ENCODE measurements around the gene ANKMY2. TPM values are rescaled to one million over a fixed set of nuclear protein-coding genes. Genes with fewer than 3 reads are reported as not detected.

The ANKMY2 gene
- total RNA-seq, 2 experiments from 2014 or later: 9.8 to 10.3 TPM

- Mint-ChIP-seq H3K4me3 (no peak overlapping the region), H3K36me3 (ENCODE audit: low read depth) (peaks cover 25% of the 10 kb centered on the region), H3K9me3 (no peaks in the 10 kb centered on the region), H3K4me1 (peaks cover 49% of the 10 kb centered on the region), H3K27ac (no peak overlapping the region), H3K27me3 (no peaks in the 10 kb centered on the region)
- ChIA-PET CTCF (interaction anchor here (0.6 to 0.9 kb wide), 2 partner anchors 20 to 37 kb away, joined by 3 read pairs; no protein-coding TSS in a partner anchor), POLR2A (interaction anchor here (0.6 kb wide), 1 partner anchor 96 kb away, joined by 3 read pairs; no protein-coding TSS in a partner anchor)
- DNase-seq: no peak
Measured at GRCh38 chr7:16652240-16652583, 6.7 kb upstream of the ANKMY2 start.

- no peak overlapping the region for H3K27ac Mint-ChIP-seq
- peaks cover 23% of the 10 kb centered on the region for H3K36me3 Mint-ChIP-seq (ENCODE audit: low read depth)
- POLR2A ChIA-PET: interaction anchor here (0.6 kb wide), 1 partner anchor 96 kb away, joined by 3 read pairs; no protein-coding TSS in a partner anchor
- no peaks in the 10 kb centered on the region for H3K9me3 Mint-ChIP-seq
- peak overlapping the region; percentile 15 for H3K4me3 Mint-ChIP-seq
- CTCF ChIA-PET: interaction anchor here (0.6 to 0.9 kb wide), 3 partner anchors 11 to 37 kb away, joined by 3 read pairs; no protein-coding TSS in a partner anchor
- H3K4me1 Mint-ChIP-seq: peaks cover 53% of the 10 kb centered on the region
- H3K27me3 Mint-ChIP-seq: no peaks in the 10 kb centered on the region
- no peak for DNase-seq
Measured at GRCh38 chr7:16651396-16652239, 6.1 kb upstream of the ANKMY2 start.

GRCh38 chr7:16650266-16650665 is 4.7 kb upstream of the ANKMY2 start:
- Mint-ChIP-seq H3K36me3 (ENCODE audit: low read depth) (peaks cover 20% of the 10 kb centered on the region), H3K4me1 (peaks cover 51% of the 10 kb centered on the region), H3K27ac (no peak overlapping the region), H3K4me3 (no peak overlapping the region), H3K9me3 (no peaks in the 10 kb centered on the region), H3K27me3 (no peaks in the 10 kb centered on the region)
- DNase-seq: no peak
- ChIA-PET CTCF (interaction anchor here (0.8 kb wide), 1 partner anchor 13 kb away, joined by 3 read pairs; no protein-coding TSS in a partner anchor), POLR2A (no interaction called here)

GRCh38 chr7:16649196-16649595 is 3.6 kb upstream of the ANKMY2 start:
- ChIA-PET CTCF (interaction anchor here (1.0 to 1.7 kb wide), 2 partner anchors 10 to 20 kb away, joined by 3 to 4 read pairs; no protein-coding TSS in a partner anchor), POLR2A (no interaction called here)
- Mint-ChIP-seq H3K27me3 (no peaks in the 10 kb centered on the region), H3K9me3 (no peaks in the 10 kb centered on the region), H3K27ac (no peak overlapping the region), H3K4me3 (no peak overlapping the region), H3K4me1 (peaks cover 58% of the 10 kb centered on the region), H3K36me3 (ENCODE audit: low read depth) (peaks cover 20% of the 10 kb centered on the region)
- DNase-seq: no peak

- POLR2A ChIA-PET: no interaction called here
- H3K9me3 Mint-ChIP-seq: no peaks in the 10 kb centered on the region
- H3K27me3 Mint-ChIP-seq: no peaks in the 10 kb centered on the region
- H3K36me3 Mint-ChIP-seq (ENCODE audit: low read depth): peaks cover 20% of the 10 kb centered on the region
- H3K4me3 Mint-ChIP-seq: no peak overlapping the region
- H3K4me1 Mint-ChIP-seq: peaks cover 63% of the 10 kb centered on the region
- H3K27ac Mint-ChIP-seq: no peak overlapping the region
- CTCF ChIA-PET: interaction anchor here (1.0 to 1.7 kb wide), 2 partner anchors 11 to 20 kb away, joined by 3 to 4 read pairs; no protein-coding TSS in a partner anchor
- DNase-seq: no peak
Measured at GRCh38 chr7:16648551-16648950, 3.0 kb upstream of the ANKMY2 start.

- peaks cover 15% of the 10 kb centered on the region for H3K36me3 Mint-ChIP-seq (ENCODE audit: low read depth)
- no peaks in the 10 kb centered on the region for H3K9me3 Mint-ChIP-seq
- H3K27ac Mint-ChIP-seq: peak overlapping the region; percentile 32
- ChIA-PET POLR2A (no interaction called here), CTCF (interaction anchor here (1.7 kb wide), 1 partner anchor 12 kb away, joined by 4 read pairs; no protein-coding TSS in a partner anchor)
- peak overlapping the region; percentile 93 for H3K4me3 Mint-ChIP-seq
- H3K4me1 Mint-ChIP-seq: peaks cover 61% of the 10 kb centered on the region
- DNase-seq: no peak
- H3K27me3 Mint-ChIP-seq: no peaks in the 10 kb centered on the region
Measured at GRCh38 chr7:16647435-16647960, 1.9 kb upstream of the ANKMY2 start.

- Mint-ChIP-seq H3K27ac (peak overlapping the region; percentile 96), H3K36me3 (ENCODE audit: low read depth) (peaks cover 15% of the 10 kb centered on the region), H3K4me3 (peak overlapping the region; percentile 93), H3K9me3 (no peaks in the 10 kb centered on the region), H3K27me3 (no peaks in the 10 kb centered on the region), H3K4me1 (peaks cover 53% of the 10 kb centered on the region)
- peak; percentile 7 for DNase-seq
- CTCF ChIA-PET: interaction anchor here (0.7 kb wide), 1 partner anchor 12 kb away, joined by 3 read pairs; no protein-coding TSS in a partner anchor
- POLR2A ChIA-PET: no interaction called here
Measured at GRCh38 chr7:16646472-16647072, 1.0 kb upstream of the ANKMY2 start.

GRCh38 chr7:16644636-16645592 is 640 bp downstream of the ANKMY2 start:
- POLR2A ChIA-PET: interaction anchor here (0.6 kb wide), 1 partner anchor 21 kb away, joined by 3 read pairs; no protein-coding TSS in a partner anchor
- Mint-ChIP-seq H3K4me3 (peak overlapping the region; percentile 93), H3K9me3 (no peaks in the 10 kb centered on the region), H3K27ac (peak overlapping the region; percentile 96), H3K36me3 (ENCODE audit: low read depth) (peaks cover 12% of the 10 kb centered on the region), H3K4me1 (peaks cover 42% of the 10 kb centered on the region), H3K27me3 (no peaks in the 10 kb centered on the region)
- peak; percentile 63 for DNase-seq
- CTCF ChIA-PET: interaction anchor here (1.2 kb wide), 1 partner anchor 224 kb away, joined by 3 read pairs; the partner anchor contains the start of gene CRPPA

- H3K4me3 Mint-ChIP-seq: peak overlapping the region; percentile 93
- POLR2A ChIA-PET: no interaction called here
- H3K27ac Mint-ChIP-seq: no peak overlapping the region
- no peak for DNase-seq
- CTCF ChIA-PET: interaction anchor here (0.6 to 1.2 kb wide), 2 partner anchors 45 to 223 kb away, joined by 3 to 4 read pairs; partner anchors contain the start of gene CRPPA
- peaks cover 40% of the 10 kb centered on the region for H3K4me1 Mint-ChIP-seq
- H3K36me3 Mint-ChIP-seq (ENCODE audit: low read depth): peaks cover 12% of the 10 kb centered on the region
- no peaks in the 10 kb centered on the region for H3K9me3 Mint-ChIP-seq
- no peaks in the 10 kb centered on the region for H3K27me3 Mint-ChIP-seq
Measured at GRCh38 chr7:16644157-16644556, 1.4 kb downstream of the ANKMY2 start.

- no peak overlapping the region for H3K27ac Mint-ChIP-seq
- H3K27me3 Mint-ChIP-seq: no peaks in the 10 kb centered on the region
- peaks cover 4% of the 10 kb centered on the region for H3K4me1 Mint-ChIP-seq
- ChIA-PET POLR2A (no interaction called here), CTCF (no interaction called here)
- no peak for DNase-seq
- peaks cover 12% of the 10 kb centered on the region for H3K36me3 Mint-ChIP-seq (ENCODE audit: low read depth)
- H3K4me3 Mint-ChIP-seq: no peak overlapping the region
- H3K9me3 Mint-ChIP-seq: no peaks in the 10 kb centered on the region
Measured at GRCh38 chr7:16638282-16639280, 7.0 kb downstream of the ANKMY2 start.

GRCh38 chr7:16637379-16637778 is 8.2 kb downstream of the ANKMY2 start:
- Mint-ChIP-seq H3K36me3 (ENCODE audit: low read depth) (peaks cover 13% of the 10 kb centered on the region), H3K9me3 (no peaks in the 10 kb centered on the region), H3K27ac (no peak overlapping the region), H3K4me1 (no peaks in the 10 kb centered on the region), H3K27me3 (no peaks in the 10 kb centered on the region), H3K4me3 (no peak overlapping the region)
- ChIA-PET POLR2A (no interaction called here), CTCF (no interaction called here)
- no peak for DNase-seq
